Occipital lobe (tissue), 2 donors: ENCODE data around the gene SLC35F3. TPM values are rescaled to one million over a fixed set of nuclear protein-coding genes. Genes with fewer than 3 reads are reported as not detected.
"Not testable (repeated sequence)": the region's sequence is repeated elsewhere in the genome, so short reads cannot be mapped to it uniquely, and the experiment has no call there.

ENCODE experiments used
- DNase-seq: peaks from one replicate; lab custom pipeline; 2025; lab: John Stamatoyannopoulos, UW
- total RNA-seq: library from RNA; depleted of rRNA; stranded (reverse); fragments of >200 nt; gene quantifications from one replicate; pipeline ENCODE4 v1.2.3, GENCODE V29; 2014

SLC35F3 gene
- total RNA-seq, 1 donor from 2014 or later = 0.78 TPM

GRCh38 chr1:234281826-234282489 is 377.5 kb downstream of the SLC35F3 start:
- peak; percentile 71 for DNase-seq

DNA sequence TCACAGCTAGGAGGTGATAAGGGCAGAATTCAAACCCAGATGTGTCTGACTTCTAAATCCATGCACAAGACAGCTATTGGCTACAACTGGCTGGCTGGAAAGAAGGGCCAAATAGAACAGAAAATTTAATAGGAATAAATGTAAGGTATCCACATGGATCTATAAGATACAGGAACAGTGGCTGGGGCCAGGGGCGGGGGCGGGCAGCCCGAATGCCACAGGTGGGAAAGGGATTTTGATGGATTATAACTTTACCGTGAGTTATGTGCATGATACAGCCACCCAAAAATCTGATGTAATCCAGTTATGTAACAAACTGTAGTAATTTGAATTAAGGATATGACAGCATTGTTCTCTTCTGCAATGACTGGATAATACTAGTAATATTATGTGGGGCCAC is 381.7 kb downstream of the SLC35F3 start:
- no peak for DNase-seq

GRCh38 chr1:234288946-234289345 is 384.5 kb downstream of the SLC35F3 start:
- DNase-seq = no peak

- no peak for DNase-seq
These were observed 385.2 kb downstream of the SLC35F3 start for GRCh38 chr1:234289538-234290305.

- no peak for DNase-seq
These were observed 387.5 kb downstream of the SLC35F3 start for GRCh38 chr1:234292011-234292410.

GRCh38 chr1:234292548-234292947 is 388.1 kb downstream of the SLC35F3 start:
- no peak for DNase-seq

- DNase-seq = no peak
These were observed 389.8 kb downstream of the SLC35F3 start for GRCh38 chr1:234294109-234294817.

DNA sequence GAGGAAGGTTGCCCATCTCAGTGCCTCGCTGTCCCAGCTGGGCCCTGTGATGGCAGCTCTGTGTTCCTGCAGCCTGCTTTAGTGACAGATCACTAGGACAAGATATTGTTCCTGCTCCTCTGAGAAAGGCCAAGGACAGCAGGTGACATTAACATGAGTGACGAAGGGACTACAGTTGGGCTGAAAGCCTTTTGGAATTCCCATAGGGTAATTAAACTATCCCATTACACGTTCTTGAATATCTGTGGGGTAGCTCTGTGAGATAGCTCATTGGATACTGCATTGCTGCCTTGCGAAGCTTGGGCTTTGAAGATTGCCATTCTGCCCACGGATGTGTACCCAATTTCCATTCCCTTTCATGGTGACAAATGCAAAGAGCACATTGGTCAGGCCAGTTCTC is 390.6 kb downstream of the SLC35F3 start:
- no peak for DNase-seq

GRCh38 chr1:234295626-234296025 is 391.1 kb downstream of the SLC35F3 start:
- no peak for DNase-seq

DNA sequence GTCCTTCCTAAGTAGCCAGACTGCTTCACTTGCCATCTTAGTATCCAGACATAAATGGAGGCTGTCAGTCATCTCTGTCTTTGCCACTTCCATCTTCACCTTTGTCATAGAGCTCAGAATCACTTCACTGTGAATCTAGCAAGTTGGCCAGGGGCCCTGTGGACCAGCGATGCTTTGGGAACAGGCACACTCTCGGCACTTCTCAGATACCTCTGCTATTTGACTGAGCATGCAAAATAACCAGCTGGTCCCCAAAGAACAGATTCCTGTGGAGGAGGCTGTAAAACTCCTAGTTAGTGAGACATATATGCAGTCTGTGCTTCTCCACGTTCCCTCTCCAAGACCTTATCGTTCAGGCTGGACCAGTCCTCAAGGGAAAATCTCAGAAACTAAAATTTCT is 392.0 kb downstream of the SLC35F3 start:
- no peak for DNase-seq

- DNase-seq = no peak
These were observed 393.2 kb downstream of the SLC35F3 start for GRCh38 chr1:234297668-234298067.

GRCh38 chr1:234300096-234300495 is 395.6 kb downstream of the SLC35F3 start:
- DNase-seq = no peak

GRCh38 chr1:234301663-234302062 is 397.2 kb downstream of the SLC35F3 start:
- DNase-seq = not testable (repeated sequence)

- DNase-seq = no peak
These were observed 398.0 kb downstream of the SLC35F3 start for GRCh38 chr1:234302354-234302962.

DNA sequence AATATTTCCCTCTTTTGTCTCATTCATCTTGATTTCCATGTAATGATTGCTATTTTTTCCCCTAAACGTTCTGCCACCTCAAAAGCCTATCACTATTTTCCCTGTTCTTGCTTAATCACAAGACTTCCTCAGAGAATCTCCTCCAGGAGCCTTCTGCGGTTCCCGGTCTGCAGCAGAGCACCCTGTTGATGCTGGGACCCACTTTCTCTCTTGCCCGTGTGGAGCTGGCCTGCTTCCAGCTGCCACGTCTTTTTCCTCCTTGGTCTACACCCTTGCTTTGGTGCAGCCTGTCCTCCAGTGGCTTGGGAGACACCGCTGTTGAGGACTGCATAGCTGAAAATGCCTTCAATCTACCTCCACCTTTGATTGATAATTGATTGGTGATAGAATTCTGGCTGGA is 398.8 kb downstream of the SLC35F3 start:
- no peak for DNase-seq

GRCh38 chr1:234307726-234308125 is 403.2 kb downstream of the SLC35F3 start:
- no peak for DNase-seq

- DNase-seq = no peak
These were observed 404.7 kb downstream of the SLC35F3 start for GRCh38 chr1:234309243-234309597.

DNA sequence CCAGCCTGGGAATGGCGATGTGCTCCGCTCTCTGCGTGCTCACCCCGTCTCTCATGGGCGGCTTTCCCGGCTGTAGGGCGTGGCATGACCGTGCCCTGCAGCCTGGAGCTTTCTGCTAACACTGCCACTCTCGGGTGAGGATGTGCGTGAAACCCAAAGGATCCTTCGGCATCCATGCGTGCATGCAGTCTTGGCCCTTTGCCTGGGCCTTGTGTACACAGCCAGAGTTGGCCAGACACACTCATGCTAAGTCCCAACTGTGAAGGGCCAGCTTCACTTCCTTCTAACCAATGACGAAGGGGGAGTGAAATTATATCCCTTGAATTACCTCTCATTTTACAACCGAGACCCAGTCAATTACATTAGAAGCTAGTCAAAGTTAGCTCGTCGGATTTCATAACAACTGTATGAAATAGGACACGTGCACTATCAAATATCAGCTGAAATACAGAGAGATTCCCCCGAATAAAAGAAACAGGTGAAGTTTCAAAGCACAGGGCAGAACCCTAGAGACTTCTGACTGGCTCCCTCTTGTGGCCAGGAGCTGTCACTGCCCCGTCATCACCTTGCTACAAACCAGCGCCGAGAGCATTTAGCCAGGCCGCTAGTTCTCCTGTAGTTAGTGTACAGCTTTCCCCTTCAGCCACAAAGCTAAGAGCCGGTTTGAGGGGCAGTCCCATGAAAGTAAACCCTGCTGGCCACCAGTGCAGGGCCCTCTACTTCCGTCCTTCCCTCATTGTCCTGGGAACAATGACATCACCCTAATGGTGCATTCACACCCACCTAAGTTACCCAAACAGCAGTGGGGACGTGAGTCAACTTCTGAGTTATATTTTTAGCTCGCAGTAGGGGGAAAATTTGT is 405.4 kb downstream of the SLC35F3 start:
- peak; percentile 38 for DNase-seq

GRCh38 chr1:234310460-234310817 is 406.0 kb downstream of the SLC35F3 start:
- DNase-seq = no peak

DNA sequence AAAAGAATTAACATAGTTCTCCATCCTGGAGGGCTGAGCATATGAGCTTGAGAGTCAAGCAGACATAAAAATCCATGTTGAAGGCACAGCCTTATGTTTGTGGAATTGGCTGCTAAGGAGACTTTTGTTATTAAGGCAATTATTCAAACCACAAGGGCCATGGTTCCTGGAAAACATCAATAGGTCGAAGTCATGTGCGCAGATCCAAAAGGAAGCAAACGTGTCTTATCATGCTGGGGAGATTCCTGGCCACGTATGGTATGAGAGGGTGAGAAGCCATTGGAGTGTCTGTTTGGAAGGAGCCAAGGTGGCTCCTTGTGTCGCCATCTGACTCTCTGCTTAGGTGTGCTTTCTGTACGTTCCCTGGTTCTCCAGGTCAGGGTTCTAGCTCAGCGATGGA is 406.9 kb downstream of the SLC35F3 start:
- DNase-seq = no peak

- DNase-seq = no peak
These were observed 408.7 kb downstream of the SLC35F3 start for GRCh38 chr1:234313171-234313570.
